H1 (cell line): ENCODE measurements around the gene GNG12. TPM values are rescaled to one million over a fixed set of nuclear protein-coding genes. Genes with fewer than 3 reads are reported as not detected.

Experiments used
- CHD7 ChIP-seq: fragments of 300-600 bp; sonication (generic); IDR thresholded peaks from 2 replicates; pipeline ENCODE4 v1.7.1; 2012; ENCODE audit warnings: low read length, moderate library complexity, mild to moderate bottlenecking, inconsistent platforms; ENCODE audit not compliant: insufficient replicate concordance
- NANOG ChIP-seq: IDR thresholded peaks from 2 replicates; pipeline ENCODE4 v1.6.1; 2011; ENCODE audit warnings: low read length, low read depth, mild to moderate bottlenecking, inconsistent platforms; ENCODE audit not compliant: insufficient read depth, poor library complexity, severe bottlenecking
- polyA plus RNA-seq, 7 experiments: library from polyadenylated mRNA; depleted of rRNA in 3 of 7; stranded (reverse) in 5 of 7; unstranded in 2 of 7; fragments of >200 nt in 5 of 7; fragments of 200-250 nt in 2 of 7; gene quantifications; 1 replicate in 5 of 7; 2 replicates in 1 of 7; 4 replicates in 1 of 7; pipeline versions ENCODE4 v1.2.1 to v1.2.3, GENCODE V29; 2011 to 2013; ENCODE audit warnings: missing spikeins in 2 of 7, mixed read lengths in 2 of 7
- total RNA-seq: library from RNA; stranded (reverse); fragmentation: NEBNext Ultra II Directional; extraction: Animal tissue kit (Norgen Biotek cat#: 25700); gene quantifications from 2 replicates; pipeline ENCODE4 v1.2.1, GENCODE V29; 2021

Gene GNG12
- total and polyA plus RNA-seq, 2 of the 8 experiments (the other 6 are each of a cell fraction or from before 2014, with no cell fraction given) = 11.4 to 35.8 TPM

- no peak for TF ChIP-seq CHD7
- no peak for TF ChIP-seq NANOG
Measured at GRCh38 chr1:67680486-67680885, 152.8 kb downstream of the GNG12 start (continued).
